ENCODE measurements around the gene SEMA6A. TPM values are rescaled to one million over a fixed set of nuclear protein-coding genes. Genes with fewer than 3 reads are reported as not detected.

Gene SEMA6A
- total and polyA plus RNA-seq, 8 donors, result 8.9 to 24.5 (median 14.1) TPM

GRCh38 chr5:116585227-116585626 lies 10.6 kb upstream of the SEMA6A start:
- no peak overlapping the region for H3K4me3 ChIP-seq
- no peak for ATAC-seq
- H3K36me3 ChIP-seq, result no peaks in the 10 kb centered on the region
- no peak overlapping the region for H3K27ac ChIP-seq
- no peaks in the 10 kb centered on the region for H3K9me3 ChIP-seq
- TF ChIP-seq CTCF (IDR thresholded peaks at IDR 0.05), result no peak
- intact Hi-C loops (cut with DNase I), result loop anchor here in 1 of 3 donors (10.0 kb wide), 1 partner anchor 360 kb away; no protein-coding TSS in a partner anchor
- no peak for DNase-seq
- peaks cover 0 to 2% (median 0%) of the 10 kb centered on the region in 3 donors for H3K4me1 ChIP-seq
- 93 to 94% methylated on average over 3 of the region's 3 CpGs for WGBS, 2 donors
- no peaks in the 10 kb centered on the region for H3K27me3 ChIP-seq
- no peak for FAIRE-seq

- 88% methylated on average over 3 of the region's 3 CpGs for WGBS, 2 donors
- Histone ChIP-seq H3K27me3 (no peaks in the 10 kb centered on the region), H3K4me1 (peaks cover 0 to 2% (median 0%) of the 10 kb centered on the region in 3 donors), H3K36me3 (no peaks in the 10 kb centered on the region), H3K4me3 (no peak overlapping the region), H3K27ac (no peak overlapping the region), H3K9me3 (no peaks in the 10 kb centered on the region)
- TF ChIP-seq CTCF (IDR thresholded peaks at IDR 0.05), result no peak
- no peak for DNase-seq
- no peak for ATAC-seq
- FAIRE-seq, result no peak
- intact Hi-C loops (cut with DNase I), result loop anchor here in 1 of 3 donors (10.0 kb wide), 1 partner anchor 361 kb away; no protein-coding TSS in a partner anchor
These were observed 9.2 kb upstream of the SEMA6A start for GRCh38 chr5:116583862-116584222.

GRCh38 chr5:116583085-116583861 lies 8.7 kb upstream of the SEMA6A start:
- H3K27me3 ChIP-seq, result no peaks in the 10 kb centered on the region
- intact Hi-C loops (cut with DNase I), result loop anchor here in 1 of 3 donors (10.0 kb wide), 1 partner anchor 362 kb away; no protein-coding TSS in a partner anchor
- H3K36me3 ChIP-seq, result no peaks in the 10 kb centered on the region
- peaks cover 0 to 2% (median 0%) of the 10 kb centered on the region in 3 donors for H3K4me1 ChIP-seq
- peak; percentile 37 for FAIRE-seq
- no peak for DNase-seq
- H3K4me3 ChIP-seq, result no peak overlapping the region
- no peak for TF ChIP-seq CTCF (IDR thresholded peaks at IDR 0.05)
- no peak for ATAC-seq
- H3K9me3 ChIP-seq, result no peaks in the 10 kb centered on the region
- H3K27ac ChIP-seq, result peak overlapping the region in 2 of 4 donors; percentile 17 to 23

GRCh38 chr5:116581910-116582309 lies 7.3 kb upstream of the SEMA6A start:
- no peak overlapping the region for H3K27ac ChIP-seq
- H3K27me3 ChIP-seq, result no peaks in the 10 kb centered on the region
- H3K4me3 ChIP-seq, result no peak overlapping the region
- H3K9me3 ChIP-seq, result no peaks in the 10 kb centered on the region
- FAIRE-seq, result no peak
- no peak for DNase-seq
- TF ChIP-seq CTCF (IDR thresholded peaks at IDR 0.05), result no peak
- H3K36me3 ChIP-seq, result no peaks in the 10 kb centered on the region
- 65 to 70% methylated on average over 1 of the region's 1 CpG for WGBS, 2 donors
- intact Hi-C loops (cut with DNase I), result loop anchor here in 1 of 3 donors (10.0 kb wide), 1 partner anchor 363 kb away; no protein-coding TSS in a partner anchor
- peaks cover 0 to 2% (median 0%) of the 10 kb centered on the region in 3 donors for H3K4me1 ChIP-seq
- ATAC-seq, result no peak

GRCh38 chr5:116579144-116579543 lies 4.5 kb upstream of the SEMA6A start:
- H3K9me3 ChIP-seq, result no peaks in the 10 kb centered on the region
- intact Hi-C loops (cut with DNase I), result no loop called here
- H3K27ac ChIP-seq, result no peak overlapping the region

More at GRCh38 chr5:116579144-116579543, 4.5 kb upstream of the SEMA6A start:
- DNase-seq (no peak), ATAC-seq (no peak), FAIRE-seq (no peak)
- no peak overlapping the region for H3K4me3 ChIP-seq
- H3K27me3 ChIP-seq, result no peaks in the 10 kb centered on the region
- peaks cover 0 to 2% (median 0%) of the 10 kb centered on the region in 3 donors for H3K4me1 ChIP-seq
- no peaks in the 10 kb centered on the region for H3K36me3 ChIP-seq
- 20 to 26% methylated on average over 6 of the region's 6 CpGs for WGBS, 2 donors
- no peak for TF ChIP-seq CTCF (IDR thresholded peaks at IDR 0.05)
